WTC11 (cell line): ENCODE data around the gene WDR83. TPM values are rescaled to one million over a fixed set of nuclear protein-coding genes. Genes with fewer than 3 reads are reported as not detected.
"Not testable (repeated sequence)": the region's sequence is repeated elsewhere in the genome, so short reads cannot be mapped to it uniquely, and the experiment has no call there.

Source experiments
- ATAC-seq: fragments of 200-7000 bp; cut with Tn5 transposase; 2 replicates; pipeline ENCODE4 v1.10.0; 2021; ENCODE audit warnings: mild to moderate bottlenecking, moderate library complexity
- CTCF ChIA-PET: fragments of 300-600 bp; sonication (Branson Sonifier 250); formaldehyde crosslinking; loops from one replicate; lab custom pipeline; 2021; ENCODE audit warnings: antibody characterized with exemption; lab: Charles Lee
- POLR2A ChIA-PET: fragments of 350-600 bp; sonication (Branson Sonifier 250); formaldehyde crosslinking; loops from one replicate; lab custom pipeline; 2021; ENCODE audit warnings: antibody characterized with exemption; lab: Charles Lee
- DNase-seq: peaks from one replicate; pipeline ENCODE4 v3.0.0; 2021; ENCODE audit warnings: low spot score
- H3K27ac Mint-ChIP-seq: 2 replicates; pipeline ENCODE4 v1.8.0; 2021; ENCODE audit warnings: mixed read lengths
- H3K27me3 Mint-ChIP-seq: 2 replicates; pipeline ENCODE4 v1.8.0; 2021; ENCODE audit warnings: low read depth, mild to moderate bottlenecking, moderate library complexity, mixed read lengths
- H3K36me3 Mint-ChIP-seq: 2 replicates; pipeline ENCODE4 v1.8.0; 2021; ENCODE audit warnings: mixed read lengths
- H3K4me1 Mint-ChIP-seq: 2 replicates; pipeline ENCODE4 v1.8.0; 2022; ENCODE audit warnings: mixed read lengths
- H3K4me3 Mint-ChIP-seq: 2 replicates; pipeline ENCODE4 v1.8.0; 2021; ENCODE audit warnings: mild to moderate bottlenecking, moderate library complexity, mixed read lengths
- H3K9me3 Mint-ChIP-seq: 2 replicates; pipeline ENCODE4 v1.8.0; 2021; ENCODE audit warnings: mixed read lengths
- ATF3 ChIP-seq: sonication (generic); formaldehyde crosslinking; conservative IDR thresholded peaks from 2 replicates; pipeline ENCODE4 v1.8.1; 2022; ENCODE audit warnings: mild to moderate bottlenecking, missing genetic modification reagents
- ATF6 ChIP-seq: sonication (generic); formaldehyde crosslinking; IDR thresholded peaks from 2 replicates; pipeline ENCODE4 v1.8.1; 2023; ENCODE audit warnings: mild to moderate bottlenecking, missing genetic modification reagents
- EMX1 ChIP-seq: fragments of 250-450 bp; sonication (Bioruptor Pico); IDR thresholded peaks from 2 replicates; pipeline ENCODE4 v1.8.0; 2021; ENCODE audit warnings: mild to moderate bottlenecking
- ETV6 ChIP-seq: sonication (generic); formaldehyde crosslinking; IDR thresholded peaks from 2 replicates; pipeline ENCODE4 v1.8.1; 2022; ENCODE audit warnings: mild to moderate bottlenecking, missing genetic modification reagents
- FOXJ3 ChIP-seq: sonication (generic); formaldehyde crosslinking; IDR thresholded peaks from 2 replicates; pipeline ENCODE4 v1.9.0; 2021; ENCODE audit warnings: missing genetic modification reagents, mild to moderate bottlenecking, borderline replicate concordance
- IRF1 ChIP-seq: sonication (generic); formaldehyde crosslinking; IDR thresholded peaks from 2 replicates; pipeline ENCODE4 v1.8.0; 2023; ENCODE audit warnings: missing genetic modification reagents
- IRF2 ChIP-seq: sonication (generic); formaldehyde crosslinking; IDR thresholded peaks from 2 replicates; pipeline ENCODE4 v1.8.0; 2022; ENCODE audit warnings: low read depth, missing genetic modification reagents, borderline replicate concordance
- MLX ChIP-seq: sonication (generic); formaldehyde crosslinking; IDR thresholded peaks from 2 replicates; pipeline ENCODE4 v1.8.1; 2023; ENCODE audit warnings: mild to moderate bottlenecking, missing genetic modification reagents, moderate library complexity
- NFATC4 ChIP-seq: fragments of 250-450 bp; sonication (Bioruptor Pico); IDR thresholded peaks from 2 replicates; pipeline ENCODE4 v1.9.0; 2021; ENCODE audit warnings: mild to moderate bottlenecking
- NR2C2 ChIP-seq: sonication (generic); formaldehyde crosslinking; IDR thresholded peaks from 2 replicates; pipeline ENCODE4 v1.8.0; 2022; ENCODE audit warnings: mild to moderate bottlenecking, missing genetic modification reagents
- RELA ChIP-seq: sonication (generic); formaldehyde crosslinking; IDR thresholded peaks from 2 replicates; pipeline ENCODE4 v1.8.1; 2022; ENCODE audit warnings: missing genetic modification reagents, mild to moderate bottlenecking, borderline replicate concordance
- RORB ChIP-seq: fragments of 250-450 bp; sonication (Bioruptor Pico); IDR thresholded peaks from 2 replicates; pipeline ENCODE4 v1.9.0; 2021; ENCODE audit warnings: mild to moderate bottlenecking
- SMAD3 ChIP-seq: sonication (generic); formaldehyde crosslinking; IDR thresholded peaks from 2 replicates; pipeline ENCODE4 v1.8.0; 2022; ENCODE audit warnings: missing genetic modification reagents, mild to moderate bottlenecking, borderline replicate concordance
- ZNF121 ChIP-seq: sonication (generic); formaldehyde crosslinking; IDR thresholded peaks from 2 replicates; pipeline ENCODE4 v1.8.0; 2023; ENCODE audit warnings: missing genetic modification reagents
- ZNF219 ChIP-seq: sonication (generic); formaldehyde crosslinking; IDR thresholded peaks from 2 replicates; pipeline ENCODE4 v1.8.0; 2023; ENCODE audit warnings: missing genetic modification reagents, mild to moderate bottlenecking, borderline replicate concordance
- ZNF317 ChIP-seq: sonication (generic); formaldehyde crosslinking; IDR thresholded peaks from 2 replicates; pipeline ENCODE4 v1.8.1; 2023; ENCODE audit warnings: low read depth, mild to moderate bottlenecking, moderate library complexity, missing genetic modification reagents, borderline replicate concordance
- ZNF671 ChIP-seq: fragments of 250-450 bp; sonication (Bioruptor Pico); IDR thresholded peaks from 2 replicates; pipeline ENCODE4 v1.8.0; 2021; ENCODE audit warnings: mild to moderate bottlenecking
- total RNA-seq: library from RNA; stranded (reverse); gene quantifications from 3 replicates; pipeline ENCODE4 v1.2.3, GENCODE V29; 2021

Gene WDR83
- total RNA-seq, 1 experiment from 2014 or later, result 21.8 TPM

- no peak for TF ChIP-seq MLX
- TF ChIP-seq RELA (CRISPR knock-in tag), result no peak
- no peak for TF ChIP-seq ZNF219 (CRISPR knock-in tag)
- no peak for TF ChIP-seq EMX1
- no peak for TF ChIP-seq SMAD3 (CRISPR knock-in tag)
- TF ChIP-seq RORB (CRISPR knock-in tag), result no peak
- TF ChIP-seq ZNF671 (CRISPR knock-in tag), result no peak
- no peak for TF ChIP-seq NR2C2 (CRISPR knock-in tag)
- TF ChIP-seq IRF2 (CRISPR knock-in tag), result no peak
- no peak for TF ChIP-seq ZNF317
- TF ChIP-seq, all 79 proteins: peak for 0
Observed at GRCh38 chr19:12676928-12677327, 10.3 kb downstream of the WDR83 start (continued).

GRCh38 chr19:12678039-12678438 lies 11.4 kb downstream of the WDR83 start:
- not testable (repeated sequence) for H3K4me3 Mint-ChIP-seq, DNase-seq, H3K27me3 Mint-ChIP-seq, H3K9me3 Mint-ChIP-seq, ATAC-seq, H3K4me1 Mint-ChIP-seq, H3K27ac Mint-ChIP-seq
- peaks cover 52% of the 10 kb centered on the region for H3K36me3 Mint-ChIP-seq
- ChIA-PET CTCF (interaction anchor here (0.5 to 2.4 kb wide), 4 partner anchors 21 to 67 kb away, joined by 4 to 7 read pairs (median 6); partner anchors contain the start of genes ZNF490 and ZNF791), POLR2A (interaction anchor here (0.6 kb wide), 1 partner anchor 289 kb away, joined by 6 read pairs; no protein-coding TSS in a partner anchor)

GRCh38 chr19:12680034-12680433 lies 13.4 kb downstream of the WDR83 start:
- peaks cover 39% of the 10 kb centered on the region for H3K36me3 Mint-ChIP-seq
- ChIA-PET CTCF (interaction anchor here (1.0 kb wide), 1 partner anchor 17 kb away, joined by 4 read pairs; no protein-coding TSS in a partner anchor), POLR2A (no interaction called here)
- H3K4me1 Mint-ChIP-seq, result peaks cover 5% of the 10 kb centered on the region; the same call in 1 of the 2 replicates
- H3K27ac Mint-ChIP-seq, result peak overlapping the region; percentile 27; the same call in 1 of the 2 replicates
- DNase-seq (no peak), ATAC-seq (no peak)
- H3K9me3 Mint-ChIP-seq, result no peaks in the 10 kb centered on the region
- no peak for TF ChIP-seq FOXJ3 (CRISPR knock-in tag)
- TF ChIP-seq ZNF317, result no peak
- TF ChIP-seq NFATC4 (CRISPR knock-in tag), result no peak
- no peak for TF ChIP-seq ZNF121 (CRISPR knock-in tag)
- no peak for TF ChIP-seq ATF6 (CRISPR knock-in tag)
- TF ChIP-seq ATF3, result no peak
- no peak for TF ChIP-seq NR2C2 (CRISPR knock-in tag)
- no peak for TF ChIP-seq IRF1 (CRISPR knock-in tag)
- TF ChIP-seq ETV6 (CRISPR knock-in tag), result no peak
- peak overlapping the region; percentile 89 for H3K4me3 Mint-ChIP-seq
- H3K27me3 Mint-ChIP-seq, result no peaks in the 10 kb centered on the region
